ENCODE results near the gene SLITRK5.

DNA sequence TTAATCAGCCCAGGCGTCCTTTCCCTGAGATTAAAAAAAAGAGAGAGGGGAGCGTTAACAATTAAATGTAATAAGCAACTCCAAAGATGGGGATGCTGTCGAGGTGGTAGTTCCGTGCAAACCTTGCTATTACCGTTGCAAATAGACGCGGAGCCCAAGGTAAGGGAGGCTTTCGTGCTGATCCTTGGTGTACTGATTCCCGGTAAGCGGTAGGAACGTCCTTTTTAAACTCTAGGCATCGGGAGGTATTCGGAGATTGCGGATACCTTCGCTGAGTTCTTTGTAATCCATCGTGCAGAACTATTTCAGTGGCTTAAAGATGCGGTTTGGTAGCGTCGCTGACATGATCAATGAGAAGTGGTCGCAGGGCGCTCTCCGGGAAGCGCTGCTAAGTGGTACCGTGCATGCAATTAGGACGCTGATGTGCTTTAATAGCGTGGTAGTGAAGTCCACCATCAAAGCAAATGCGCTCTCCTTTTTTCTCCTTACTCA lies 3.1 kb downstream of the SLITRK5 start:
- TF ChIP-seq POLR2AphosphoS5 (IDR thresholded peaks at IDR 0.05; ENCODE audit: borderline replicate concordance, low read depth, low read length) (no peak), EZH2 (IDR thresholded peaks at IDR 0.05) (no peak), FOXP2 (optimal IDR thresholded peaks at IDR 0.05; ENCODE audit: control extremely low read depth, extremely low read length, insufficient read depth) (no peak)

Data from SK-N-MC (cell line).